Kidney epithelial cell (primary cell): ENCODE measurements around the gene PTPN3. TPM values are rescaled to one million over a fixed set of nuclear protein-coding genes. Genes with fewer than 3 reads are reported as not detected.

ENCODE experiments used
- DNase-seq: peaks from one replicate; pipeline ENCODE4 v3.0.0-alpha.2; 2010; ENCODE audit warnings: low read depth
- H3K27me3 ChIP-seq: 2 replicates; pipeline ENCODE4 v1.6.0; 2011; ENCODE audit warnings: low read length; ENCODE audit not compliant: control insufficient read depth, insufficient read depth
- H3K36me3 ChIP-seq: 2 replicates; pipeline ENCODE4 v1.5.1; 2011; ENCODE audit warnings: low read length; ENCODE audit not compliant: control insufficient read depth, insufficient read depth
- H3K4me3 ChIP-seq: 2 replicates; pipeline ENCODE4 v1.5.1; 2011; ENCODE audit warnings: low read depth, mild to moderate bottlenecking, control low read depth, low read length
- CTCF ChIP-seq: IDR thresholded peaks from 2 replicates; pipeline ENCODE4 v1.5.1; 2011; ENCODE audit warnings: mild to moderate bottlenecking, moderate library complexity, low read length, control low read depth, inconsistent platforms; ENCODE audit not compliant: insufficient read depth, poor library complexity, severe bottlenecking
- total RNA-seq: library from RNA; depleted of rRNA; stranded (reverse); fragments of >200 nt; gene quantifications from 2 replicates; pipeline ENCODE4 v1.2.3, GENCODE V29; 2015

PTPN3 gene
- total RNA-seq, 1 donor from 2014 or later: 33.6 TPM

GRCh38 chr9:109456811-109457210 is 41.3 kb downstream of the PTPN3 start:
- TF ChIP-seq CTCF: no peak
- no peaks in the 10 kb centered on the region for H3K27me3 ChIP-seq
- H3K36me3 ChIP-seq: peaks cover 4% of the 10 kb centered on the region
- H3K4me3 ChIP-seq: no peak overlapping the region
- no peak for DNase-seq

DNA sequence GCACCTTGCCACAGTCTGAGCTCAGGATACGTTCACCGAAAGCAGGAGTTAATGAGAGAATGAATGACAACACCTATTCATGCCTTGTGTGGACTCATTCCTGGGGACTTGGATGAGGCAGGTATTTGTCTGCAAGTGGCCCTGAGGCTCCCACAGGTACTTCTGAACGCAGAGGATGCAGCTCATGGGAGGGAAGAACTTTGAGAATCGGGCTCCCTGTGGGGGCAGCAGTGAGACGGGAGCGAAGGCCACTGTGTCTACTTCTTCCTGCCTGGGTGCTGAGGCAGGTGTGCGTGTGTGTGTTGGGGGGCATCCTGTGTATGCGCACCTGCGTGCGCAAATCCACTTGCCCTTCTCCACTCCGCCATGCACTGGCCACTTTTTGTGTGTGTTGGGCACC is 42.2 kb downstream of the PTPN3 start:
- Histone ChIP-seq H3K27me3 (no peaks in the 10 kb centered on the region), H3K36me3 (peaks cover 4% of the 10 kb centered on the region), H3K4me3 (no peak overlapping the region)
- no peak for TF ChIP-seq CTCF
- no peak for DNase-seq

DNA sequence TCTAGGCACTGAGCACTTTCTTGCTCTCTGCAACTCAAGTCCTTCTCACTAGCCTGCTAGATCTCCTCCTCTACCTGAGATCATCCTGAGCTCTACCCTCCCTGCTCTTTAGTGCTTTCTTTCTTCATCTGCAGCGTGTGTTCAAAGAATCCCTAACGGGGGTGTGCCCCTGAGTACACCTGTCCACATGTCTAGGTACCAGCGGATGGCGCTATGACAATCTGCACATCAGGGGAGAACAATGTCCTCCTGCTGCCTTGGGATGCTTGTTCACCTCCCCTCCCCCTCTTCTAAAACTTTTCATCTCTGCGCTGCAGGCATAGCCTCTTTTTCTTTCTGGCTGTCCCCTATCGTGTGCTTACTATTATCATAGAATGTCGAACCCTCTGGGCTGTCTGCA is 42.7 kb downstream of the PTPN3 start:
- no peak for DNase-seq
- Histone ChIP-seq H3K36me3 (peaks cover 4% of the 10 kb centered on the region), H3K4me3 (no peak overlapping the region), H3K27me3 (no peaks in the 10 kb centered on the region)
- TF ChIP-seq CTCF: no peak

DNA sequence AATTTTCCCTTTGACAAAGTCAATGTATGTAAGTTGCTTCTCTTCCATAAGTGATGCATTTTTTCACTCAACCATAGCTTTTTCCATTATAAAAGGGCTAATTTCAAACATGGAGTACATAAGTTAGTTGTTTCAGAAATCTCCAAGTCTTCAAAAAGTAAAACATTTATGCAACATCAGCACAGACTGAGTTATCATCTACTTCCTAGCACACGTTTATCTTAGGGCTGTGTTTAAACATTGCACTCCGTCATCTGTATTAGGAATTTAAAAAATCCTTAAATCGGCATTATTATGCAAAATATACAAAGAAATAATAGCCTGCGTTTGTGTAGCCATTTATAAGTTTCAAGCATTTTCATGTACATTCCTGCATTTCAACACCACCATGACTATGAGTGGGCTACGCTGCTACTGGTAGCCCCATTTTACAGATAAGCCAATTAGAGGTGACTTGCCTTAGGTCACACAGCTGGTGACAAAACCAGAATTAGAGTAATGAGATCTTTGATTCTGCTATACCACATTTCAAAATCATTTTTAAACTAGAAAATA is 43.4 kb downstream of the PTPN3 start:
- no peak for DNase-seq
- no peak for TF ChIP-seq CTCF
- H3K4me3 ChIP-seq: no peak overlapping the region
- H3K36me3 ChIP-seq: peaks cover 4% of the 10 kb centered on the region
- H3K27me3 ChIP-seq: no peaks in the 10 kb centered on the region

DNA sequence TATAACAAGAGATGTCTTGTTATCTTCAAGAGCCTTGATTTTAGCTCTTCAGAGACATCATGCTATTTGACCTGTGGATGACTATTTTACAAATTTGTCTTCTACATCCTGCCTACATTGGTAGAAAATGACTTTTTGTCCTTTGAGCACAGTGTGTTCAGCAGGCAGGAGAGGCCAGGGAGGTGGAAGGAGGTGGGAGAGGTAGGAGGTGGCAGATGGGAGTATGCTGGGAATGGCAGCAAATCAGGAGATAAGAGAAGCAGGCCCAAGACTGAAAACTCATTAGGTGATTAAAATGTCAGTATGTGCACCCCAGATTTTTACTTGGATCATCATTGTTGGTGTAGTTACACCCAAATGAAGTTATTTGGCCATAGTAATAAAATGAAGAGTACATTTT is 44.1 kb downstream of the PTPN3 start:
- no peak for TF ChIP-seq CTCF
- Histone ChIP-seq H3K4me3 (no peak overlapping the region), H3K27me3 (no peaks in the 10 kb centered on the region), H3K36me3 (peaks cover 4% of the 10 kb centered on the region)
- DNase-seq: no peak

DNA sequence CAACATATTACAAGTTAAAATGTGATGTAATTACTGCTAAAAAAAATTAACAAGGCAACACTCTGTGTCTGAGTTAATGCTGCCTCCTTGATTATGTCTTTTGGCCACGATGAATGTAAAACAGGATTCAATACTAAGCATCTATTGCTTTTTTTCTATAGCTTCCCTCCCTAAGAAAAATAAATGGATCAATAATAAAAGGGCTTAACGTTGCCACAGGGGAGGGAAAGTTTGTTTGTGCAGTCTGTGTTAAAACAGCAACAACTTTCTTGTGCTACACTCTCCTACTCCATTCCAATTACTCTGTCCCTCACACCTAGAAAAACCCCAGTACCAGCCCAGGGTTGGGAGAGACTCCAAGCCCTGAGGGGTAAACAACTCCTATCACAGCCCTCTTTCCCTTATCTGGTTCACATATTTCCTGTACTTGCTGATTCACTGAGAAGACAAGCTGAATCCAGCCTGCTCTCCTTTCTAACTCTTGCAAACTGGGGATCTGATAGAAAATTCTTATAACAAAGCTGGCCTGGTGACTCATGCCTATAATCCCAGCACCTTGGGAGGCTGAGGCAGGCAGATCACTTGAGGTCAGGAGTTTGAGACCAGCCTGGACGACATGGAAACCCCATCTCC is 44.8 kb downstream of the PTPN3 start:
- TF ChIP-seq CTCF: no peak
- no peak for DNase-seq
- Histone ChIP-seq H3K27me3 (no peaks in the 10 kb centered on the region), H3K4me3 (no peak overlapping the region), H3K36me3 (peaks cover 4% of the 10 kb centered on the region)
